KMS-11 (cell line): ENCODE results near the gene STAG1.

ENCODE experiments used
- H2AFZ ChIP-seq: fragments of 200-600 bp; sonication (generic); 2 replicates; pipeline ENCODE4 v1.6.1; 2016; ENCODE audit warnings: antibody characterized with exemption, mixed run types, low read depth
- H3K27ac ChIP-seq: fragments of 200-600 bp; sonication (generic); 2 replicates; pipeline ENCODE4 v1.6.1; 2016; ENCODE audit warnings: mild to moderate bottlenecking, mixed run types
- H3K27me3 ChIP-seq: fragments of 200-600 bp; sonication (generic); 2 replicates; pipeline ENCODE4 v1.6.1; 2017; ENCODE audit warnings: mild to moderate bottlenecking, low read depth, mixed run types, moderate library complexity; ENCODE audit not compliant: insufficient read depth
- H3K36me3 ChIP-seq: fragments of 200-600 bp; sonication (generic); 2 replicates; pipeline ENCODE4 v1.6.1; 2017; ENCODE audit warnings: mild to moderate bottlenecking, mixed run types; ENCODE audit not compliant: insufficient read depth
- H3K4me1 ChIP-seq: fragments of 200-600 bp; sonication (generic); 2 replicates; pipeline ENCODE4 v1.6.1; 2016; ENCODE audit warnings: mild to moderate bottlenecking, low read depth, mixed run types; ENCODE audit not compliant: poor library complexity, severe bottlenecking
- H3K4me2 ChIP-seq: fragments of 200-600 bp; sonication (generic); 2 replicates; pipeline ENCODE4 v1.7.0; 2016; ENCODE audit warnings: mild to moderate bottlenecking, mixed run types
- H3K4me3 ChIP-seq: fragments of 200-600 bp; sonication (generic); IDR thresholded peaks from 2 replicates; pipeline ENCODE4 v1.6.1; 2017; ENCODE audit warnings: low read depth, low read length, mixed read lengths; ENCODE audit not compliant: insufficient read depth
- H3K79me2 ChIP-seq: fragments of 200-600 bp; sonication (generic); 2 replicates; pipeline ENCODE4 v1.6.1; 2016; ENCODE audit warnings: low read depth, mixed run types; ENCODE audit not compliant: insufficient read depth
- H3K9ac ChIP-seq: fragments of 200-600 bp; sonication (generic); 2 replicates; pipeline ENCODE4 v1.6.1; 2016; ENCODE audit warnings: mild to moderate bottlenecking, mixed run types
- H4K20me1 ChIP-seq: fragments of 200-600 bp; sonication (generic); 2 replicates; pipeline ENCODE4 v1.6.1; 2016; ENCODE audit warnings: mild to moderate bottlenecking, mixed run types; ENCODE audit not compliant: insufficient read depth
- TF ChIP-seq, protein P1 (sequence below): fragments of 200-600 bp; sonication (generic); conservative IDR thresholded peaks from 2 replicates; pipeline ENCODE4 v1.6.1; 2017; ENCODE audit warnings: low read depth, mild to moderate bottlenecking, antibody characterized with exemption, low read length, moderate library complexity, mixed read lengths

STAG1 gene

DNA sequence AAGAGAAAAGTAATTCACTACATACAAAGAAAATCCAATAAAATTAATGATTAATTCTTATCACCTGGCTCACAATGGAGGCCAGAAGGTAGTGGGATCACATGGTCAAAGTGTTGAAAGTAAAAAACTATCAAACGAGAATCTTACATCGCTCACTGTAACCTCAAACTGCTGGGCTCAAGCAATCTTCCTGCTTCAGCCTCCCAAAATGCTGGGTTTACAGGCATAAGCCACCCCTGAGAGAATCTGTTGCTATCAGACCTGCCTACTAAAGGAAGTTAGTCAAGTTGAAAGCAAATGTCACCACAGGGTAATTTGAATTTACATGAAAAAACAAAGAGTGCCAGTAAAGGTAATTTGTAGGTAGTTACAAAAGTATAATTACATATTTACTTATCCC lies 398.7 kb downstream of the STAG1 start:
- Histone ChIP-seq H4K20me1 (no peaks in the 10 kb centered on the region), H3K9ac (no peak overlapping the region), H3K4me3 (no peak overlapping the region), H3K27ac (no peak overlapping the region), H3K27me3 (no peaks in the 10 kb centered on the region), H3K79me2 (0 out of 2 replicates have a peak, but pooled peaks cover 4% of the 10 kb centered on the region), H2AFZ (no peak overlapping the region), H3K36me3 (no peaks in the 10 kb centered on the region; the same call in 1 of the 2 replicates), H3K4me2 (no peak overlapping the region), H3K4me1 (no peaks in the 10 kb centered on the region)
- TF ChIP-seq, protein P1, sequence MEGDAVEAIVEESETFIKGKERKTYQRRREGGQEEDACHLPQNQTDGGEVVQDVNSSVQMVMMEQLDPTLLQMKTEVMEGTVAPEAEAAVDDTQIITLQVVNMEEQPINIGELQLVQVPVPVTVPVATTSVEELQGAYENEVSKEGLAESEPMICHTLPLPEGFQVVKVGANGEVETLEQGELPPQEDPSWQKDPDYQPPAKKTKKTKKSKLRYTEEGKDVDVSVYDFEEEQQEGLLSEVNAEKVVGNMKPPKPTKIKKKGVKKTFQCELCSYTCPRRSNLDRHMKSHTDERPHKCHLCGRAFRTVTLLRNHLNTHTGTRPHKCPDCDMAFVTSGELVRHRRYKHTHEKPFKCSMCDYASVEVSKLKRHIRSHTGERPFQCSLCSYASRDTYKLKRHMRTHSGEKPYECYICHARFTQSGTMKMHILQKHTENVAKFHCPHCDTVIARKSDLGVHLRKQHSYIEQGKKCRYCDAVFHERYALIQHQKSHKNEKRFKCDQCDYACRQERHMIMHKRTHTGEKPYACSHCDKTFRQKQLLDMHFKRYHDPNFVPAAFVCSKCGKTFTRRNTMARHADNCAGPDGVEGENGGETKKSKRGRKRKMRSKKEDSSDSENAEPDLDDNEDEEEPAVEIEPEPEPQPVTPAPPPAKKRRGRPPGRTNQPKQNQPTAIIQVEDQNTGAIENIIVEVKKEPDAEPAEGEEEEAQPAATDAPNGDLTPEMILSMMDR, result no peak

DNA sequence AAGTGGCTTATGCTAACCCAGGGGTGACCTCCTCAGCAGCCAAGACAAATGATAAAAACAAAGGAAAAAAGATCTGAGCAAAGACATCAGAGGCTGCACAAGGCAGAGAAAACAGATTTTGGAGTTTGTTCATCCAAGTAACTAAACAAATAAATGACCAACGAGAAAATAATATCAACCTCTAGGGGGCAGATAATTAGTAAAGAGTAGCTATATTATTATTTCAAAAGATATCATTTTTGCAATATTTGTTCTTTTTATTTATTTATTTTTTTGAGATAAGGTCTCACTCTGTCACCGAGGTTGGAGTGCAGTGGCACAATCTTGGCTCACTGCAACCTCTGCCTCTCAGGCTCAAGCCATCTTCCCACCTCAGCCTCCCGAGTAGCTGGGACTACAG lies 400.3 kb downstream of the STAG1 start:
- Histone ChIP-seq H3K4me1 (no peaks in the 10 kb centered on the region), H3K27ac (no peak overlapping the region), H4K20me1 (no peaks in the 10 kb centered on the region), H2AFZ (no peak overlapping the region), H3K27me3 (no peaks in the 10 kb centered on the region), H3K36me3 (no peaks in the 10 kb centered on the region; the same call in 1 of the 2 replicates), H3K4me3 (no peak overlapping the region), H3K4me2 (no peak overlapping the region), H3K79me2 (0 out of 2 replicates have a peak, but pooled peaks cover 4% of the 10 kb centered on the region), H3K9ac (no peak overlapping the region)
- TF ChIP-seq, protein P1, result peak; percentile 57; the same call in 1 of the 2 replicates

DNA sequence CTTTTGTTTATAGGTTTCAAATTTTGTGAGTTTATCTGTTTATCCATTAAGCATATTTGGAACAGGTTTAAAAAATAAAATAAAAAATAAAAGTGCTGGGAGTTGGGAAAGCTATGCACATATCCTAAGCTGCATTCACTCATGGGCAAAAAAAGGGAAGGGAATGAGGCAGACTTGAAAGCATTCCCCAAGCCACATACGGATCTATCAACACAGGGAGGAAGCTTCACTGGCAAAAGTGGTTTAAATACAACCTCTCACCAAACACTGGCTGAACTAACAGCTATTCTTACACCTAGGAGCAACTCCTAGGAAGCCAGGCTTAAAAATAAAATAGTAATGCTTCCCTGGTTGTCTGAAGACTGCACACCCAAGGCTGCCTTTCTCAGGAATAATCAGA lies 400.8 kb downstream of the STAG1 start:
- no peak overlapping the region for H3K9ac ChIP-seq
- H3K27me3 ChIP-seq, result no peaks in the 10 kb centered on the region
- no peak overlapping the region for H3K4me2 ChIP-seq
- H3K4me1 ChIP-seq, result no peaks in the 10 kb centered on the region
- 0 out of 2 replicates have a peak, but pooled peaks cover 4% of the 10 kb centered on the region for H3K79me2 ChIP-seq
- TF ChIP-seq, protein P1, result no peak
- no peak overlapping the region for H3K27ac ChIP-seq
- no peaks in the 10 kb centered on the region for H4K20me1 ChIP-seq
- no peak overlapping the region for H2AFZ ChIP-seq
- H3K4me3 ChIP-seq, result no peak overlapping the region
- H3K36me3 ChIP-seq, result no peaks in the 10 kb centered on the region; the same call in 1 of the 2 replicates

DNA sequence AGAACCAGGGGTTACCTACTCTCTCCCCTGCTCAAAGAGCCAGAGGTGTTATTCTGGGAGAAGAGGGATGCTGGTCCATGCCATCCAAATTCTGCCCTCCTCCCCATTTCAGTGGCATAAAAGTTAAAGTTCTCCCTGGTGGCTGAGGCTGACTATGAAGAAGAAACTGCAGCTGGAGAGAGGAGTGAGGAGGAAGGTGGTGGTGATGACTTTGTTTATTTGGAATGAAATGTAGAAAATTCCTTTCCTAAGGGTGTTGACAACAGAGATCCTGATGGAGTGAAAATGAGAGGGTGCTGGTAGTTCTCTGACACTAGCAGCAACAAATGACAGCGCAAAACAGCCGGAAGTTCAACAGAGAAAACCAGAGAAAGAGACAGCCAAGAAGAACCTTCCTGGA lies 401.6 kb downstream of the STAG1 start:
- H3K36me3 ChIP-seq, result no peaks in the 10 kb centered on the region
- TF ChIP-seq, protein P1, result no peak
- no peak overlapping the region for H3K9ac ChIP-seq
- H2AFZ ChIP-seq, result no peak overlapping the region
- 0 out of 2 replicates have a peak, but pooled peaks cover 4% of the 10 kb centered on the region for H3K79me2 ChIP-seq
- no peaks in the 10 kb centered on the region for H3K4me1 ChIP-seq
- no peaks in the 10 kb centered on the region for H3K27me3 ChIP-seq
- H3K4me3 ChIP-seq, result no peak overlapping the region
- H3K27ac ChIP-seq, result no peak overlapping the region
- H4K20me1 ChIP-seq, result no peaks in the 10 kb centered on the region
- no peak overlapping the region for H3K4me2 ChIP-seq
